Measurements from ENCODE around the gene RGS3. TPM values are rescaled to one million over a fixed set of nuclear protein-coding genes. Genes with fewer than 3 reads are reported as not detected.

Gene RGS3
- total RNA-seq, 1 experiment from 2014 or later: 71.1 TPM

- no peaks in the 10 kb centered on the region for H3K36me3 ChIP-seq (ENCODE audit: control insufficient read depth, insufficient read depth, low read length)
- Mint-ChIP-seq H3K27ac (ENCODE audit: unreplicated experiment) (no peak overlapping the region), H3K27me3 (ENCODE audit: insufficient read depth, unreplicated experiment) (no peaks in the 10 kb centered on the region), H3K4me1 (ENCODE audit: low read depth, unreplicated experiment) (peaks cover 18% of the 10 kb centered on the region), H3K36me3 (ENCODE audit: insufficient read depth, unreplicated experiment) (no peaks in the 10 kb centered on the region), H3K9me3 (ENCODE audit: unreplicated experiment) (no peaks in the 10 kb centered on the region), H3K4me3 (ENCODE audit: unreplicated experiment) (no peak overlapping the region)
- ChIA-PET POLR2A (no interaction called here), CTCF (no interaction called here)
- no peaks in the 10 kb centered on the region; the same call in 1 of the 2 replicates for H3K27me3 ChIP-seq (replicated peaks; ENCODE audit: control insufficient read depth, insufficient read depth, low read length)
- BruUV-seq (replicated peaks): no TSS peak
- no peak for DNase-seq
- H3K4me3 ChIP-seq (ENCODE audit: low read depth, low read length): no peak overlapping the region
- peaks cover 24% of the 10 kb centered on the region for H3K4me1 ChIP-seq
- no peaks in the 10 kb centered on the region for H3K9me3 ChIP-seq
- TF ChIP-seq CTCF (IDR thresholded peaks at IDR 0.05; ENCODE audit: insufficient read depth in 1 of 2, low read depth in 1 of 2, low read length in 1 of 2, severe bottlenecking in 1 of 2, unreplicated experiment in 1 of 2): no peak
- intact Hi-C loops (cut with micrococcal nuclease; ENCODE audit: unreplicated experiment): no loop called here
Observed at GRCh38 chr9:113616621-113617496, 153.3 kb downstream of the RGS3 start.

GRCh38 chr9:113617550-113617949 lies 154.0 kb downstream of the RGS3 start:
- no peak overlapping the region for H3K4me3 Mint-ChIP-seq (ENCODE audit: unreplicated experiment)
- H3K27me3 Mint-ChIP-seq (ENCODE audit: insufficient read depth, unreplicated experiment): no peaks in the 10 kb centered on the region
- H3K36me3 ChIP-seq (ENCODE audit: control insufficient read depth, insufficient read depth, low read length): no peaks in the 10 kb centered on the region
- no peak for DNase-seq
- H3K9me3 ChIP-seq: no peaks in the 10 kb centered on the region
- peaks cover 25% of the 10 kb centered on the region for H3K4me1 Mint-ChIP-seq (ENCODE audit: low read depth, unreplicated experiment)
- no peak for TF ChIP-seq CTCF (IDR thresholded peaks at IDR 0.05; ENCODE audit: insufficient read depth in 1 of 2, low read depth in 1 of 2, low read length in 1 of 2, severe bottlenecking in 1 of 2, unreplicated experiment in 1 of 2)
- intact Hi-C loops (cut with micrococcal nuclease; ENCODE audit: unreplicated experiment): no loop called here
- POLR2A ChIA-PET: no interaction called here
- no TSS peak for BruUV-seq (replicated peaks)
- H3K4me1 ChIP-seq: peaks cover 31% of the 10 kb centered on the region
- no peaks in the 10 kb centered on the region; the same call in 1 of the 2 replicates for H3K27me3 ChIP-seq (replicated peaks; ENCODE audit: control insufficient read depth, insufficient read depth, low read length)
- no peaks in the 10 kb centered on the region for H3K9me3 Mint-ChIP-seq (ENCODE audit: unreplicated experiment)
- no peak overlapping the region for H3K4me3 ChIP-seq (ENCODE audit: low read depth, low read length)
- no peaks in the 10 kb centered on the region for H3K36me3 Mint-ChIP-seq (ENCODE audit: insufficient read depth, unreplicated experiment)
- no peak overlapping the region for H3K27ac Mint-ChIP-seq (ENCODE audit: unreplicated experiment)
- CTCF ChIA-PET: no interaction called here

- H3K4me1 ChIP-seq: peaks cover 42% of the 10 kb centered on the region
- Mint-ChIP-seq H3K27me3 (ENCODE audit: insufficient read depth, unreplicated experiment) (no peaks in the 10 kb centered on the region), H3K4me3 (ENCODE audit: unreplicated experiment) (no peak overlapping the region), H3K4me1 (ENCODE audit: low read depth, unreplicated experiment) (peaks cover 38% of the 10 kb centered on the region), H3K27ac (ENCODE audit: unreplicated experiment) (no peak overlapping the region), H3K9me3 (ENCODE audit: unreplicated experiment) (no peaks in the 10 kb centered on the region), H3K36me3 (ENCODE audit: insufficient read depth, unreplicated experiment) (no peaks in the 10 kb centered on the region)
- CTCF ChIA-PET: no interaction called here
- intact Hi-C loops (cut with micrococcal nuclease; ENCODE audit: unreplicated experiment): no loop called here
- POLR2A ChIA-PET: no interaction called here
- no TSS peak for BruUV-seq (replicated peaks)
- no peak overlapping the region for H3K4me3 ChIP-seq (ENCODE audit: low read depth, low read length)
- H3K27me3 ChIP-seq (replicated peaks; ENCODE audit: control insufficient read depth, insufficient read depth, low read length): no peaks in the 10 kb centered on the region; the same call in 1 of the 2 replicates
- no peaks in the 10 kb centered on the region for H3K9me3 ChIP-seq
- TF ChIP-seq CTCF (IDR thresholded peaks at IDR 0.05; ENCODE audit: insufficient read depth in 1 of 2, low read depth in 1 of 2, low read length in 1 of 2, severe bottlenecking in 1 of 2, unreplicated experiment in 1 of 2): no peak
- no peak for DNase-seq
- no peaks in the 10 kb centered on the region for H3K36me3 ChIP-seq (ENCODE audit: control insufficient read depth, insufficient read depth, low read length)
Observed at GRCh38 chr9:113618836-113619490, 155.4 kb downstream of the RGS3 start.
